ENCODE data around the gene MGMT.

Gene MGMT

DNA sequence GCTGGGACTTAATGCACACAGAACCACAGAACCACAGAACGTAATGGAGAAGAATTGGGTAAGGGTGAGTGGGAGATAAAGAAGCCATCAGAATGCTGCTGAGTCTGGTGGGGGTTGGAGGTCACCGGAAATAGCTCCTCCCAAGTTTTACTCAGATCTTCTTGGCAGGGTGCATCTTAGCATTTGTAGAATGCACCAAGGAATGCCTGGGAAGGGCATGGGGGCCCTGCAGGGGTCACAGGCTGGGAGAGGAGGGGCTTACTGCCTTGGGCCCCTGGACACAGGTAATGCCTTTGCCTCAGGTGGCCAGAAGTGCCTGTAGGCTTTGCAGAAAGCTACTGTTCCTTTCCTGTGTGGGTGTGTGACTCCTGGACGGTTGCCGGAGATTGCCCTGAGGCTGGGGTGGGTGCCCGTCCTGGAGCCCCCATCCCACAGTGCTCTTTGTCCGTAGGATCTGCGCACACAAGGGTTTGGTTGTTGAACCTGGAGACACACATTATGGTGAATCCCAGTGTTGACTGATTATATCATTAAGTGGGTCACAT lies 55.1 kb downstream of the MGMT start:
- no peak for DNase-seq

DNA sequence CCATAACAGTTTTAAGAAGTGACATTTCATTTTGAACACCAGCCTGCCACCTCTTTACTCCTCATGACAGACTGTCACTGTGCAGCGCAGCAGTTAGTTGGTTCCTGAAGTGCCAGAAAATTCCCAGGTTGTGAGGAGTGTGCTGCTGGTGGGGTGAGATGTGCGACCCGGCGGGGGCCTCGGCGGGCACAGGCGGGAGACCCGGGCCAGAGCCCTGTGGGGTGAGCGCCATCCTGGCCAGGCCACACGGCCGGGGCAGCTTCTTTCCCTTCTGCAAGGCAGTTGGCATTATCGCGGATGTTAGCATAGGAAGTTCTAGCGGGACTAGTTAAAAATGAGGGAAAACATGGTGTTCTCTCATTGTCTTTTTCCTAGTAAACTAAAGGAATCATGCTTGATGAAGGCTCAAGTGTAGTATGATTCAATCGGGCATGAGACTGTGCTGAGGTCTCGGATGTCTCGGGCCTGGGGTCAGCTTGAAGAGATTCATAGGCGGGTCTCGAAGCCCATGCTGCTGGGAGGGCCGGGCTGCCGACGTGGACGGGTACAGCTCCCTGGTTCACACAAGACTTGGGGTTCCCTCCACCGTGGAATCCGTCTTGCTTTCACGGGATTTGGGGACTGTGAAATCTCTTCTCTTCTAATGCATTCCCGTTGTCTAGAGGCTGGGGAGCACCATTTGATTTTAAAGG lies 56.1 kb downstream of the MGMT start:
- no peak for DNase-seq

DNA sequence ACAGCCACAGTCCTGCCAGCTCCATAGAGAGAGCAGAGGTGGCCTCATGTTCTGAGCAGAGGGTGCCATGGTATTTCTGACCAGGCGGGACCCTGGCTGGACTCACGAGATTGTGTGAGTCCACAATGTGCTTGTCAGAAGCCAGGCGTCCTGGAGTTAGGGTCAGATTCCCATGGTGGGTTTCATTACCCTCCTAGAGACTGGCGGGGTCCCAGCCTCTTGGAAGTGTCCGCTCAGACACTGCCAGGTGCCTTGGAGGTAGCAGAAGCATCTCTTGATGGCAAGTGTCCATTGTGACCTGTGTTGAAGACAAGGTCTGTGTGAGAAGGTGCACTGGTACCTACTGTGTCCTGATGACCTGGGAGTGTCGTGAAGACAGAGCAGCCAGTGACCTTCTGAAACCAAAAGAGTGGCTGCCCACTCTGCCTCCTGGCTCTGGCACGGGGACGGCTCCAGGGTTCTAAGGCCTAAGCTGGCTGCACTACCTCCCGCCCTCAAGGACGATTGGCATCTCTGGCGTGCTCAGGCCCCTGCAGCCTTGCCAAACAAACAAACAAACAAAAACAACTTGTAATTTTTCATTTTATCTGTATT lies 56.8 kb downstream of the MGMT start:
- DNase-seq, result no peak

DNA sequence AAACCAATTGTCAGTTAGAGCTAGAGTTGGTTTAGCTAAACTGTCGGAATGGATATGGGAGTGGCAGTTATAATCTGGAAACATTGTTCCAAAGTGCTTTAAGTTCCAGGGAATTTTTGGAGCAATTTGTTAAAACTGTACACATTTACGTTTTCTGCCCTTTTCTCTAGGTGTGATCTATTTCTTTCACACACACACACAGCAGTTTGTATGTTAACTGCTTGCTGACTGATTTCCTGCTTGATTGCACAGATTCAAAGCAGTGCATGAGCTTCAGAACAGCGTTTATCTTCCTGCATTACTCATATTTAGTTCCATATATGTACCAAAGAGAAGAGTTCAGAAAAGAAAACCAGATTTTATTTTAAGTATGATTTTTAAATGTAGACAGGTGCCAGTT lies 57.9 kb downstream of the MGMT start:
- no peak for DNase-seq

DNA sequence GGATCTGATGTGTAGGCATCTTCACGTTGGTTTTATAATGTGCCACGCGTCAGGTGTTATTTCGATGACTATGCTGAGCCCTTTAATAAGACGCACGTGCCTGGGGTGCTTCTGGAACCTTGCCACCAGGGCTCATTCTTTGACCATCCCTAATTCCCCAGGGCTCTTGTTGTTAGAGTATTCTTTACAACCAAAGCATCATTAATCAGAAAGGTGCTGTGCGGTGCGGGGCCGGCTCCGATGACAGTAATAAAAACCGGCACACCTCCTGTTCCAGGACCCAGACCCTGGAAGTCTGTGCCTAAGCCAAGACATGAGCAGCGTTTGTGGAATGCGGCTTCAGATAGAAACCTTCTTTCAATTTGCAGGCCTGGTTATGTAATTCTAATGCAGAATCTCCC lies 58.4 kb downstream of the MGMT start:
- no peak for DNase-seq

DNA sequence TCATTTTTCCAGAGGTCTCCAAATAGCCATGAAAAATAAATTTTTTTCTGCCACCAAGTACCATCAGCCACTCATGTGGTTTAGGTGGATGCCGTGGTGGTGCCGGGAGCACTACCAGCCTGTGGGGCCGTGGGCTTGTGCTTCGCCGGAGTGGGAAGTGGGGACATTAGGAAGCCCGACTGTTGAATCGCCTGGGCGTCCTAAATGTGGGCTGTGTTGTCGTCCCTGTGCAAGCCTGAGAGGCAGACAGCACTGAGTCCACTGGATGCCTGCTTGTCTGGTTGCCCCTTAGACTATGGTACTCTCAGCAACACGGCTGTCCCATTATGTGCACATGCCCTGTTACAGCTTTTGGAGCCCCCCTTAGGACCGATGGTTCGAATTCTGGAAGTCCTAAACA lies 59.9 kb downstream of the MGMT start:
- DNase-seq, result no peak

DNA sequence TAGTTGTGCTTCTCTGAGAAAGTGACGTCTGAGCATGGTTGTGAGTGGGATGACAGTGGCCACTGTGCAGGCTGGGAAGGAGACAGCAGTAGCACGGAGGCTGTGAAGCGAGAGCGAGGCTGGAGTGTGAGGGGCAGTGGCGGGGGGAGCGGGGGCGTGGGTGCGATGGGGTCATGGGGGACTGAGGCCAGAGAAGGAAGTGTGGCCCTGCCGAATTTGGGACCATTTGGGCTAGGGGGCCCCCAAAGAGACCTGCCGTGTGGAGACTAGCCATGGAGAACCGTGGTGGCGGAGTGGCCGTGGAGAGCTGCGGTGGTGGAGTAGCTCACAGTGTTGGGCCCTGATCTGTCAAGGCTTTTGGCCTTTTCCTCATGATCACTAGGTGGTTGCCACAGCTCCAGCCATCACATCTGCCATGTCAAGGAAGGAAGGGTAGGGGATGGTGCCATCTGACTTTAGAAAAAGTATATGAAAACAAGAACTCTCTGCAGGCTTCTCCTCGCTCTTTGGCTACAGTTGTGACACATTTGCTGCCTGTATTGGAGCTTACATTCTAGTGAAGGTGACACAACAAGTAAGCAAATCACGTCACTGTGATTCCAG lies 61.4 kb downstream of the MGMT start:
- no peak for DNase-seq

DNA sequence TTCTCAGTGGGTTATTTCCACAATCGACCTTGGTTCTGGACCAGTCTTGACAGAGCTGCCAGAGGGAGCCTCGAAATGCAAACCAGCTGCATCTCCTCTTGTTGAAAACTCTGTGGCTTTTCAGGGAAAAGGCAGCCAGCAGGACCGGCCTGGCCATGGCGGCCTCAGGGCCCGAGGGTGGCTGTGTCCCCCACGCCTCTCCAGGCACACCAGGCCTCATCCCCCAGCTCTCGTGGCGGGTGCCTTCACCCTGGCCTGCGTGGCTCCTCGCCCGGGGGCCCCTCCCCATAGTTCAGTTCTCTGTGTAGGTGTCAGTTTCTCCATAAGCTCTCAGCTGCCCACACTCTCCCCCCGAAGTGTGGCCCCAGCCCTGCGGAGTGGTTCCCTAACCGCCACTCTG lies 63.5 kb downstream of the MGMT start:
- no peak for DNase-seq

DNA sequence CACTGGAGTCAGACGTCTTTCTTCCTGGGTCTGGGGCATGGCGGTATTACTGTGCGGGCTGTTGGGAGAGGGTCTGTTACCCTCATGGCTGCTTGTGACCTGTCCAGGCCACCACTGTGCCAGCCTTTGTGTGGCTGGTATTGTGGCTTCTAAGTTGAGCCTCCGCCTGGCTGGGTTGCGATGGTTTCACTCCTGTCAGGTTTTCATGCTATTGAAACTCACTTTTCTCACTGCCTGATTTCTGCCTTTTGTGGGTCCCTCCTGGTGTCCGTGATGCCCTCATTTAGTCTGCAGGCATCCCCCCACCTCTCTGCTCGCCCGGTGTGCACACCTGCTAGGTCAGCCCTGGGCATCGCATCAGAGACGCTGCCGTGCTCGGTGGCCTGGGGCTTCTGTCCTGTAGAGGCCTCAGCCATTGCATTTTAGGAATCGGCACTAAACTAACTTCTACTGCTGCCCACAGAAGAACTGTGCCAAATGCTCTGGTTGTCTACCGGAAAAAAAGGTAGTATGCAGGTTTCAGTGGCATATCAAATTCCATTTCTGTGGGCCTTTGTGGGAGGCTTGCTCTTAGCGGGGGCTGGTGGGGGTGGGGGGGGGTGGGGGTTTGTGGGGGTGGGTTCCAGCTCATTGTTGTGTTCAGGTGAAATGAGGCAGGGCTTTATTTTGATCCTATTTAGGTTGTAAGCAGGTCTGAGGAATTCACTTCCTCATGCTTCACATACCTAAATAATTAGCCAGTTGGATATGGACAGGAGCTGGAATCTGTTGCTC lies 64.3 kb downstream of the MGMT start:
- no peak for DNase-seq

DNA sequence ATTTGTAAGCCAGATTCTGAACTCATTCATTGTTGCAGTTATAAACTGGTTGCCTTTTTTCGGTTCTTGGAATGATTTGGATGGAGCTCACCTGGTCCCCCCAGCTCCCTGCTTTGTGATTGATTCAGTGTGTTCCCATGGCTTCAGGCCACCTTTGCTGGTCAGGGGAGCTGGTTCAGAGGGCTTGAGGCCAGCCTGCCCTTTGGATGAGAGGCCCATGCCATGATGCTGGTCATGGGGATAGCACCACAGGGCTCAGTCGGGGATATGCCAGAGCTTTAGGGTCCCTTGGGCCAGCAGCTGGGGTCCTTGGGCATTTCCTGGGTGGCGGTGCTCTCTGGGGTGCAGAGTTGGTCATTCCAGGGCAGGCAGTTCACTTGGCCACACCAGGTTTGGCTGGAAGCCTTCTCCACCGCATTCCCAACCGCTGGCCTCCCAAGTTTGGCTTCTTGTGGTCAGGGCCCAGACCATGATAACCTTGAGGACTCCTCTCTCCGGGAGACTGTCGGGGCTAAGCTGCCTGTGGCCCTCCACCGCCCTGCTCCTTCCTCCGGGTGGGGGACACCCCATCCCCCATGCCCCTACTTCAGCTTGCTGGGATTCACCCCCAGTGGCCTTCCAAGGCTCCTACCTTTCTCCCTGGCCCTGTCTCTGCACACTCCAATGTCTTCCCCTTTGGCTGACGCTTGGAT lies 65.1 kb downstream of the MGMT start:
- DNase-seq, result peak; percentile 64

DNA sequence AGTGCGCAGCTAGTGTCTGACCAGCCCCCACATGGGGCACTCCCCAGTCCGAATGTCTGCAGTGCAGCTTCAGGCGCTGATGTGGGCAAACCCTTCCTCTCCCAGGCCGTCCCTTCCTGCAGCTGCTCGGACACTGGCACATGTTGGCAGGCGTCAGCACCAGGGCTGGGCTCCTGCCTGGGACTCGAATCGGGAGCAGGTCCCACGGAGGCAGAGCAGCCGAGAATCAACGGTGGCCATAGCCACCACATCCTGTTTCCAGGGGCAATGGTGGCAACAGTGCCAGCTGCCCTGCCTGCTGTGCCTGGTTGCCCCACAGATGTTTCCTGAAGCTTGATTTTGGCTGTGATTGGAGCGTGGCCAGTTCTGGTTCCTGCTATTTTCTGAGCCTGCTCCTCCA lies 65.8 kb downstream of the MGMT start:
- DNase-seq, result no peak

DNA sequence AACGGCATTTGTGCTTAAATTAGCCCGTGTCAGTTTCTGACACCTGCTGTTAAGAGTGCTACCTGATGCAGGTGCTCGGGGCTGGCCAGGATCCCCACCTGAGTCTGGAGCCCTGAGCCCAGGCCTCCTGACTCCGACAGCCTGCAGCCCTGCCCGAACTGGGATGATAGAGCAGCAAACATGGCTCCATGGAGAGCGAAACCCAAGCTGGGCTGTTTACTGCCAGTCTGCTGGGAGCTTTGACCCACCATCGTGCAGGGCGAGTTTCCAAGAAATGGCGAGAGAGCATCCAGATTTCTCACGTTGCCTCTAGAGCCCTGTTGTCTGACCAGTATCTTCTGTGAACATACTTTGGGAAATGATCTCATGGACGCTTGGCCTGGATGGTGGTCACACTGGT lies 66.2 kb downstream of the MGMT start:
- no peak for DNase-seq

DNA sequence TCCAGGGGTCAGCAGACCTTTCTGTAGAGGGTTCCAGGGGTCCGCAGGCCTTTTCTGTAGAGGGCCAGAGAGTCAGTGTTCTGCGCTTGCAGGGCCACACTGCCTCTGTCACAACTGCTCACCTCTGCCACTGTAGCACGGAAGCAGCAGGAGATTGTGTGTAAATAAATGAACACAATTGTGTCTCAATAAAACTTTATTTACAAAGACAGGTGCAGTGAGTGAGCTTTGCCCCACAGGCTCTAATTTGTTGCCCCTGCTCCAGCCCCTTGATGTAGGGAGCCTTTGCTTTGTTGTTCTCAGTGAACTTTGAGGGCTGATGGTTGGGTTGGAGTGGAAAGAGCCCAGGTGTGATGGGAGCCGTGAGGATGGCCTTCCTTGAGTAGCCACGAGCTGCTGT lies 67.8 kb downstream of the MGMT start:
- DNase-seq, result no peak

DNA sequence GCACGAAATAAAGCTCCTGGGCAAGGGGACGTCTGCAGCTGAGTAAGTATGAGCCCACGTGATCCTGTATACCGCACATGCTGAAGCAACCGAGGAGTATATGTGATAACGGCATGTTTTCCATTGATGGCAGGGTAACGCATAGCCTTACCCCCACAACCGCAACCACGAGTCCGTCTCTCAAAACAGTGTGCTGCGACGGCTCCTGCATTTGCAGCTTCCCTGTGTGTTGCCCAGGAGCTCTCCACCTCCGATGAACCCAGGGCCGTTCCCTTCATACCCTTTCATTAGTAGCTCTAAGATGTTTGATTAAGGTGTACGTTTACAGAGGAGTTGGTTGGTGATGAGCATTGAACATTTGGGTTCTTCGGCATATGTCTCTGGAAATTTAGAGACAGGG lies 69.3 kb downstream of the MGMT start:
- DNase-seq, result no peak

DNA sequence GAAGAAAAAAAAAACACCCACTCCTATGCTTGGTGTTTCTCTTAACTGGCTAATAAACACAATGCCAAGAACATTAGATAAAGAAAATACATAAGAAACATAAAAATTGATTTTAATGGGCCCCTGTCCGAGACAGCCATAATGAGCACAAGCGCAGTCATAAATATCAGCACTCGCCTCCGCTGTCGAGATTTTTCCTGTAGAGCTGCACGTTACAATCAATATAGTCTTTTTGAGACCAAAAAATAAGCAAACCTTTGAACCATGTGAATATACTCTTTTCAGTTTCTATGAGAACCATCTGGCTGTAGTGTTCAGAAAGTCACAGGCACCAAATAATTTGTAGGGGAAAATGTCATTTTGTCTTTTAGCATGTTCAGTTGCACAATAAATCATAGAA lies 70.1 kb downstream of the MGMT start:
- no peak for DNase-seq

DNA sequence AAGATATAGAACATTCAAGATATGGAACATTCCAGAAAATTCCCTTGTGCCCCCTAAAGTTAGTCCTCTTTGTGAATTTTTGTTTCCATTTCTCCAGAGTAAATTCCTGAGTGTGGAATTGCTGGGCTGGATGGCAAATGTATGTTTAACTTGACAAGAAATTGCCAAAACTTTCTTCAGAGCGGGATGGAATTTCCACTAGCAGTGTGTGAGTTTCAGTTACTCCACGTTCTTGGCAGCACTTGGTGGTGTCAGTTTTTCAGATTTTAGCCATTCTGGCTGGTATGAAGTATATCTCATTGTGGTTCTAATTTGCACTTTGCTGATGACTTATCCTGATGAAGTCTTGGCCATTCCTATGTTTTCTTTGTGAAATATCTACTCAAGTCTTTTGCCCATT lies 71.2 kb downstream of the MGMT start:
- no peak for DNase-seq

DNA sequence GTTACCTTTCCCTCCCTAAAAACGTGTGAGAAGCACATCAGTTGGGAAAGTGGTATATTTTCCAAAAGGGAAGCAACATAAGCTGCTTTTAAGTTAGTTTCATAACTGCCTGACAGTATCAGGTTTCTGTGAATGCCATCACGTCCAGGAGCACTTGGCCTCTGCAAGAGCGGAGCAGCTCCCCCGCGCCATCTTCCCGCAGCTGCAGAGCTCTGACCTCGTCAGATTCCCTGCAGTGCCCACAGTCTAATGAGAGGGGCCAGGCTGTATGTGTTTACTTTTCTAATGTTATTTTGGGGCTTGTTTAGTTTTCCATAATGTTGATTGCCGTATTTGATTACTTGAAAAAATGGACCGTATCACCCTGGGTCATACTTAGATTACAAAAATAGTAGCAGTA lies 74.2 kb downstream of the MGMT start:
- no peak for DNase-seq

DNA sequence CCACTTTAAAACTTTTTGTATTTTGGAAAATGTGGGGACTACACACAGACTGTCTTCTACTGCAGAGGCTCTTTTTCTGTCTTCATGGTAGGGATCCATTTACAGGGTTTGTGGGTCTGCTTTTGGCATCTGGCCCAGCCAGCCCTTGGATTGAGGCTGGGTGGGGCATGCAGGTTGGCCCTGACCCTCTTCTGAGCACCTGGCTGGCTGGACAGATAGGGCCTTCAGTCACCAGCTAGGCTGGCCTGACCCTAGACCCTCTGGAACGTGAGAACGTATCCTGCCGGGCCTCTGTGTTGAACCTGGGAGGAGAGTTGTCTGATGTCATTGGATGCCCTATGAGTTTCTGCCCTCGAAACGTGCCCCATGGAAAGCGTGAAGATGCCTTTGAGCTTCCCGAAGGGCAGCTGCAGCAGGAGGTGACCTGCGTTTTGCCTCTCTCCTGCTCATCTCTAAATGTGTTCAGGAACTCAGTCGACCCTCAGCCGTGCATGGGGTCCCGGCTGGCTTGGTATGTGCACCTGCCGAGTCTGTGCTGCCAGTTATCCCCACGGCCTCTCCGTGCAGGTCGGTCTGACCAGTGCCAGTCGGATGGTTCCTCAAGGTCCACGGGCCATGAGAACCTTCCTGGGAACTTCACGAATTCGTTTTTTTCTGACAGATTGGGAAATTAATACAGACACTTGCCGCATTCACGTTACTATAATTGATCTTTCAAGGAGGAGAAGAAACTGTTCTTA lies 74.9 kb downstream of the MGMT start:
- DNase-seq, result no peak

DNA sequence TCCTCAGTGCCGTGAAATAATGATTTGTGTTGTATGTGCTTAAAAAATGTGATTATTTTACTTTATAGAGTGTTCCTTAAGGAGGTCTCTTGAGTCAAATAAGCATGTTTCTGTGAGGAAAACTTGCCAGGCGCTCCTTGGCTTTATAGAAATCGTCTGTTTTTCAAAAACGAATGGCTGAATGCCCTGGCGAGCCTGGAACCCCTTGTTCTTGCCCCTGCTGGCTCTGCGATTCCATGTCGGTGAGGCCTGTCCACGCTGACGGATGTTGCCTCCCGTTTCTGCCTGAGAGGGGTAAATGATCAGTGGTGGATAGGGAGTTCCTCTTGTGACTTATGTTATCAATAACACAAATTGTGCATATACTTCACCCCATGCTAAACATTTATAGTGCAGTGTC lies 75.5 kb downstream of the MGMT start:
- no peak for DNase-seq

DNA sequence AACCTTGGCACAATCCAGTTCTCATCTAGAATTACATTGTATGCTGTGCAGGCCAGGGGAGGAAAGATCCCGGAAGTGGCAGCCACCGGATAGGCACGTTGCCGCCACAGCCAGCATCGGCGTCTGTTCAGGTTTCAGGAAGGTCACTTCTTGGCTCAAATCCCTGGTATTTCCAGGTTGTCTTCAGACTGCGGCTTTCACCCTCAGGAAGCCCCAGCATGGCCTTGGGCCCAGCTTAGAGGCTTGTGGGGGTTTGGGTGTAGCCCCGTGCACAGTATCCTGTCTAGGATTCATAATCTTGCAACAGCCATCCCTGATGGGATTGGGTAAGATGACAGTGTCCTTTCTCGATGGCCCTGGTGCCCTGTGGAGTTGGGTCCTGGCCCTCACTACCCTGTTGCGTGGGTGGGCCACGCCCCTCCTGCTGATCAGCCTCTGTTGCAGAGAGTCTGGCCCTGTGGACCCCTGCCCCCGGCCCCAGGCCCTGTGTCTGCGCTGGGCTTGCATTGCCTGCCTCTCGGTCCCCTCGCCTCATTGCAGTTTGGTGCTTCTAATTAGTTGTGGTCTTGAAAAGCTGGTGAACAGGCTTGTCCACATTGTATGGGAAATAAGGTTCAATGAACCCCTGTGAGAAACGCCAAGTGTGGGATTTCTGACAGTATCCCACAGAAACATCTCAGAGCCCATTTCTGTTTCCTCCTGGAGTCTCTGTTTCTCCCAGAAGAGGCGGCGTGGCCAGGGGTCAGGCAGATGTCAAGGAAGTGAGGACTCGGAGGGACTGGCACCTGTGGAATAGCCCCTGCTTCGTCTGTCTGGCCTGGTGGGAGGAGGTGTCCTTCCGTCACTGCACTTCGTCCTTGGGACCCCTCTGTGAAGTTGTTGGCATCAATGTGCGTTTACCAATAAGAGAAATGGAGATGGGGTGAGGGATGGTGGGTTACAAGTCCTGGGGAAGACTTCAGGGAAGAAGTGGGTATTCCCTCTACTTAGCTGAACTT lies 77.5 kb downstream of the MGMT start:
- no peak for DNase-seq

DNA sequence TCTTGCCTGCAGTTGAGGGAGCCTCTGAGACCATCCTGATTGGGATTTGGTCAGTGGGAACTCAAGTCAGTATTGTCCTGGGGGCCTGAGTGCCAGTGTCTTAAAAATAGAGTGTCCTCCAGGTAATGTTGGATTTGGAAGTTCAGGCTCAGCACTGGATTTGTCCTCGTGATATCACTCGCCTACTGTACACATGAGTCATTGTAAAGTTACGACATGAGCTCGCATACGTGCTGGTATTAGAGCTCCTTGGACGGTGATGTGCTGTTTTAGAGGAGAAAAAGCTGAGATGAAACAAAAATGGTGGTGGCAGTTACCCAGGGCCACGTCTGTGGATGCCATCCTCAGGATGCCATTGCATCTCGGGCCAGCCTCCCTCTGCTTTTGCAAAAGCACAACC lies 78.2 kb downstream of the MGMT start:
- DNase-seq, result no peak

All from left hindlimb (tissue), 1 donor.